Middle frontal gyrus (tissue), 1 donor: ENCODE data around the gene EHHADH.

Experiments used
- DNase-seq: peaks from one replicate; pipeline ENCODE4 v3.0.0-alpha.2; 2015; ENCODE audit warnings: low spot score; ENCODE audit errors: extremely low spot score

EHHADH gene

DNA sequence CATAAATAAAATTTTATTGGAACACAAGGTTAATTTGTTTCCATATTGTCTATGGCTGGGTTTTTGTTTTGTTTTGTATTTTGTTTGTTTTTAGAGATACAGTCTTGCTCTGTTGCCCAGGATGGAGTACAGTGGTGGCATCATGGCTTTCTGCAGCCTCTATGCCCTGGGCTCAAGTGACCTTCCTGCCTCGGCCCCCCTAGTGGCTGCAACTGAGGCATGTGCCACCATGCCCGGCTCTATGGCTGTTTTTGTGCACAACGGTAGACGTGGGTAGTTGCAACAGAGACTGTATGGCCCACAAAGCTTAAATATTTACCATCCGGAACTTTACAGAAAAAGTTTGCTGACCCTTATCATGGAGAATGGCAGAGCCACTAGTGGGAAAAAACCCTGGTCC lies 54.2 kb downstream of the EHHADH start:
- no peak for DNase-seq

DNA sequence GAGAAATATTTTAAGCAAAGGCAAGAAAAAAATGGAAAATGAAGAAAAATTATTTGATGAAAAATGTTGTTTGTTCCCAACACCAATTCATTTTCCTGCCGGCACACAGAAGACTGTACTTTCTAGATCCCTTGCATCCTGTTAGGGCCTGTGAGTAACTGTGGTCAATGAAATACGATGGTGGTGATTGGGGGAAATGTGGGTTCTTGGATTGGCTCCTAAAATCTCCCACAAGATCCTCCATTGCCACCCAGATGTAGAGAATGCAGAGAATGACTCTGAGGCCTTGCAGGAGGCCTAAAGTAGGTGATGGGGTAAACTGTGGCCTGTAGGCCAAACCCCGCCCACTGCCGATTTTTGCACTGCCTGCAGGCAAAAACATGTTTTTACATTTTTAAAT lies 54.6 kb downstream of the EHHADH start:
- no peak for DNase-seq

DNA sequence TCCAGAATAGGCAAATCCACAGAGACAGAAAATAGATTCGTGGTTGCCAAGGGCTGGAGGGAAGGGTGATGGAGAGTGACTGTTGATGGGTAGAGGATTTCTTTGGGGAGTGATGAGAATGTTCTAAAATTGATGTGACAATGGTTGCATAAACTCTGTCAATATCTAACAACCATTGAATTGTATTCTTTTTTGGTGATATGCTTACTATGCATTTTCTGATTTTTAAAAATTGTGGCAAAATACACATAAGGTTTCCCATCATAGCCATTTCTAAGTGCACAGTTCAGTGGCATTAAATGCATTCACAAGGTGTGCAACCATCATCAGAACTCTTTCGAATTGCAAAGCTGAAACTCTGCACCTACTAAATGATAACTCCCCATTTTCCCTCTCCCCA lies 56.8 kb downstream of the EHHADH start:
- DNase-seq, result no peak

DNA sequence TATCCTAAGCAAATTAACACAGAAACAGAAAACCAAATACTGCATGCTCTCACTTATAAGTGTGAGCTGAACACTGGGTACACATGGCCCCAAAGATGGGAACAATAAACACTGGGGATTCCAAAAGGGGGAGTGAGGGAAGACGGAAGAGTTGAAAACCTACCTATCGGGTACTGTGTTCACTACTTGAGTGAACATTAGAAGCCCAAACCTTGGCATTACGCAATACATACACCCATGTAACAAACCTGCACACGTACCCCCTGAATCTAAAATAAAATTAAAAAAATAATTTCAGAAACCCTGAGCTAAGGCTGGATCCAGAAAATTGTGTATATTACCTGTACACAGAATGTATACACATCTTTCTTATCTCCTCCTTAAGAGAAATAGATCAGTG lies 58.2 kb downstream of the EHHADH start:
- no peak for DNase-seq

DNA sequence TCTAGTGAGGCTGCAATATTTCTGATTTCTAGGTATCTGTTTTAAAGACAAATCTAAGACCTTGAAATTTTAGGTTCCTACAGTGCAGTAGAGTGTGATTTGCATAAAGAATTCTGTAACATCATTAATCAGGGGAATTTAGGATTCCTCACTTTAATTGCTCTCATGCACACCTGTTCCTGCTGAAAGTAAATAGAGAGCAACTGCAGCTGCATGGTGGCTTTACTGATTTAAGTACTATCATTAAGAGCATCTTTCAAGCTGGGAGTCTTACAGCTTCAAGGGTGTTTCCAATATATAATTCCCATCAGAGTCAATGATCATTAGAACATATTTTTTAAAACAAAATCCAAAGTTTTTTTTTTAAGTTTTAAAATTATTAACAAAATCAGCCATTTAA lies 65.0 kb downstream of the EHHADH start:
- no peak for DNase-seq

DNA sequence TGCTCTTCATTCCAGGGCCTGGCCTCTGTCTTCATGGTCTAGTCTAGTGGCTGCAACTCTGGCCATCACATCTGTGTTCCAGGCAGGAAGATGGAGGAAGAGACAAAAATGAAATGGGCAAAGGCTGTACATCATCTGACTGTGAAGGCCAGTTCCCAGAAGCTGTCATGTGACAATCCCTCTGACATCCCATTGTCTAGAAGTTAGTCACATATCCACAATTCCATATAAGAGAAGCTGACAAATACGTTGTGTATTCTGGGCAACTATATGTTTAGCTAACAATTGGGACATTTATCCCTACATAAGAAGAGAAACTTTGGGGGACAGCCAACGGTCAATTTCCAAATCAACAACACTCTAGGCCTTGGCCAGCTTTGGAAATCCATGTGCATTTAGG lies 66.5 kb downstream of the EHHADH start:
- DNase-seq, result no peak

DNA sequence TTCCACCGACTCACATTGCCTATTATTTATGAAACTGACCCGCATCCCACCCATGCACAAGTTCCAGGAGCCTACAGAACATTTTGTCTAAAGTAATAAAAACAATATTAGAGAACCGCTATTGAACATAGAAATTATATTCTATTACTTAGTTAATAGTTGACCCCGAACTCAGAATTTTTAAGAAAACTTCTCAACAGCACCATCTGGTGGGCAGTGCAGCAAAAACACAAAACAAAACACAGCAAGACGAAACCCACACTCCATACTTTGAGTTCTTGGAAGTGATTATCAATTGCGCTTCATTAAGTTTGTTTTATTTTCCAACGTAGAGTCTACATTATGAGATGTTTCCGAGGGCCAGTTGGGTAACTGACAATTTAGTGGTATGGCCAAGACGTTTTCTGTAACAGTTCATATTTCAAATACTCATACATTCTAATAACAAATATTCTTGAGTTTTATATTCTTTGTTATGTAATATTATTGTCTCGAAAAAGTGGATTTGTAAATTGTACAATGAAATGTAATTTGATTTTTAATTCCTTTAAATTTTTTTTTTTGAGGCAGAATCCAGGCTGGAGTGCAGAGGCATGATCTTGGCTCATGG lies 77.0 kb downstream of the EHHADH start:
- DNase-seq, result no peak

DNA sequence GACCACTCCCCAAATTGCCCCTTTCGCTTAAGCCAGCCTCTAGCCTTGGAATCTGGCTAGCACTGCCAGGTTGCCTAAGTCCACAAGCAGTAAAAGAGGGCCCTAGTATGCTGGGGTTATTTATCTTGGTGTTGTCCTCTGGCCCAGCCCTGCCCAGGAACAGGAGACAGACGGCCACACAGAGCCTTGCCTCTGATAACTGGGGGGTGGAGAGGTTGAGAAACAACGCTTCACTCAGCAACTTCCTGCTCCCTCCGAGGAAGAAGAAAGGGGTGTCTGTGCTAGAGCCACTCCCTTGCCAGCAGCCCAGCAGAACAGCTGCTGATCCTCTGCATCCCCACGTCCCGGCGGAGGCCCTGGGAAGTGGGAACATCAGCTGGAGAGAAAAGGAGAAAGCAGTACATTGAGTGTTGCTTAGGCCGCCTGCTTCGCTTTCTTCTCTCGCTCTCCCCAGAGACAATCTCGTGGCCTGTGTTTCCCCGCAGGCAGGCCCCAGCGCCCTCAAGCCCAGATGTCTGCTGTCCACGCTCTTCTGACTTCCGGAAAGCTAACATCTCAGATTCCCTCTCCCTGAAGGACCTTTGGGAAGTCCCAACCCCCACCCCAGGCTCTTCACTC lies 78.4 kb downstream of the EHHADH start:
- DNase-seq, result no peak

DNA sequence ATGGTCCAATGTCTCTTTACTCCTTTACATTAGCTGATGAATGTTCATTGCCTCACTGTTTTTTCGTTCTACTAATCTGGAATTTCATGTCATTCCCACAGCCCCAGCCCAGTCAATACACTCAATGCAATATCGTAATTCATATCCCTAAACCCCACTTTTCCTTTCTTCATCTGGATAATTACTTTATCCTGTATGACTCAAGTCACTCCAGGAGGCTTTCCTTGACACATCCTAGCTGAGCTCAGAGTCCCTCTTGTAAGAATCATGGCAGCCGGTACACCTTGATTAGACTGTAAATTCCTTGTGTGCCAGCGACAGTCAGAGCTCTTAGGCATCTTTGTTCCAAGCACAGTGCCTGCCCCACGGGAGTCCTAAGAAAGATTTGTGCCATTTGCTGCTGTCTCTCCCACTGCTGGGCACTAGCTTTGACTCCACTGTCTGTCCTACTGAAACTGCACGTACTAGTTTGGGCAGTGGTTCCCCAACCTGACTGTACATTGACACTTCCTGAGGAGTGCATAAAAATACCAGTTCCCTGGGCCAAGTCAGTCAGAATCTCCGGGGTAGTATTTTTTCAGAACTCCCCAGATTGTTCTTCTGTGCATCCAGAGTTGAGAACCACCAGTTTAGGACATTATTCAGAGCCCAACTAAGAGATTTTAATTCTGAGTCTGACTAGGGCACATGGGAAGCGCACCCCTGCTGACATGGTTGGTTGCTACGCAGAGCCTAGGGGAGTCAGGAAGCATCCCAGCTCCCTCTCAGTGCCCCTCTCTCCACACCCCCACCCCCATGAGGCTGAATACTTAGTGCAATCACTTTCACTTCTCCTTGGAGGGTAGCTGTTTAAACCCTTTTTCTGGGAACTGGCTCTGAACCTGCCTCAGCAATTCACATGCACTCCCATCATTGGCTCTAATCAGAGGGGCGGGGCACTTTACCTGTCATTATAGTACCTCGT lies 81.5 kb downstream of the EHHADH start:
- DNase-seq, result no peak

DNA sequence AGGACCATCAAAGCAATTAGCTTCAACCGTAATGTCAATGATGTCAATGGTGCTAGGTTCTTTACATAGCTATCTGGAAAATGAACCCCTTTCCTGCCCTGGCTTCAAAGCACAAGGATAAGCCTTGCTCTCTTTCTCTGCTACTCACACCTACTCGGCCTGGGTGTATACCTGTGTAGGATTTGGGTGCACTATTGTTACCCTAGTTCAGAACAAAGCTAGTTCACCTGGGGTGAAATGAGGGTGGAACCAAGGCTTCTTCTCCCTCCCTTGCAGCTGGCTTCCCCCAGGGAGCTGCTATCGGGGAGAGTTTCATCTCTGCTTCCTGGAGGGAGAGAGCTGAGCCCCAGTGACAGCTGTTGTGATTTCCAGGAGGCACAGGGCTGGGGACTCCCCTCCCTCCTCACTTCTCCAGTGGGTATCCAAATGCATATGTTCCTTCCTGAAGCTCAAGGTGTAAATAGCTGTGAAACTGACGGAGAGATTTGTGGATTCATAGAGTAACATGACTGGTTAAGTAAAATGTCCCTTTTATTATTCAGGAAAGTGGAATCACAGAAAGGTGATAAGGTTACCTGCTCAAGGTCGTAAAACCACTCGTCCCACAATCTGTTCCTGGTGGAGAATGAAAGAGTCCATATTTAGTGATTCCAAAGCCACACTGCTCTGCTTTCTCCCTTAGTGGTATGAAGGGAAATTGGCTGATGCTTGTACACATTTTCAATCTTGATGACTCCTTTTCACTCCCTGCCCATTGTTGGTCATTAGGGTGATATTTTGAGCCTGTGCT lies 89.2 kb downstream of the EHHADH start:
- DNase-seq, result no peak

DNA sequence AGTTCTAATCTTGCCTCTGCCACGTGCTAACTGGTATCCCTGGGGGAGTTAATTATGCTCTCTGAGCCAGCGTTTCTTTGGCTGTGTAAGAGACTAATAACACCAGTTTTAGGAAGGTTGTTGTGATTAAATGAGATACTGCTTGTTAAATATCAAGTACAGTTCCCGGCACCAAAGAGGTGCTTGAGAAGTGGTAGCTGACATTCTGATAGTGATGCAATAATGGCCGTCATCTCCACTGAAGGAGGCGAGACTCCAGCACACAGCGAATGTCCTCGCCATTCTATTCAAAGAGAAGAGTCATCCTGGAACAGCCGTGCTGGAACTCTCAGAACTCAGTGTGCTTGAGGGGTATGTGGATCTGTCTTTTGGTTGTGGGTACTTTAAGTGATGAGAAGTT lies 91.2 kb downstream of the EHHADH start:
- no peak for DNase-seq

DNA sequence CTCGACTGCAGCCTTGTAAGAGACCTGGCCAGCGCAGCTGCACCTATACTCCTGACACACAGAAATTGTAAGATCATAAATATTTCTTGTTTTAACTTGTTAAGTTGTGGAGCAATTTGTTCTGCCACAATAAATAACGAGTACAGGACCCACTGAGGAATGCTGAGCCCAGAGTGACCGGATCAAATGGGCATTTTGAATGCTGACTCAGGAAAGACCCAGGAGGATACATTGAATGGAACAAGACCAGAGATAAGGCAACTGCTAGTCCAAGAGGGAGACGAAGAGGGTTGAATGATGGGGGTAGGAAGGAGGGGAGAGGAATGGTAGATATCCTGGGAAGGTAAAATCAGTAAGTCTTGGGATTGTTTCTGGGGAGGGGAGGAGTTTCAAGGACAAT lies 92.1 kb downstream of the EHHADH start:
- DNase-seq, result no peak

DNA sequence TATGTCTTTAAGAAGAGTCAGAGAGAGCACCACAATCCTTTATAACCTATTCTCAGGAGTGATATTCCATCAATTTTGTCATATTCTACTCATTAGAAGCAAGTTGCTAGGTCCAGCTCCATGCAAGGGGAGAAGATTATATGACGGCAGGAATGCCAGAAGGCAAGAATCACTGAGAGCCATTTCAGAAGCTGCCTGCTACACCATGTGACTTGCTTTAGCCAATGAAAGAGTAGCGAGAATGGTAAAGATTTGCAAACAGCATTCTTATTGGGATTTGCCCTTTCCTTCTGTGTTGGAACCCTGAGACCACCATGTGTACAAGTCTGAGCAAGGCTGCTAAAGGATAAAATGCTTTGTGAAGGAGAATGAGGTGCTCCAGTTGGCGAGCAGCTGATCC lies 96.5 kb downstream of the EHHADH start:
- DNase-seq, result no peak

DNA sequence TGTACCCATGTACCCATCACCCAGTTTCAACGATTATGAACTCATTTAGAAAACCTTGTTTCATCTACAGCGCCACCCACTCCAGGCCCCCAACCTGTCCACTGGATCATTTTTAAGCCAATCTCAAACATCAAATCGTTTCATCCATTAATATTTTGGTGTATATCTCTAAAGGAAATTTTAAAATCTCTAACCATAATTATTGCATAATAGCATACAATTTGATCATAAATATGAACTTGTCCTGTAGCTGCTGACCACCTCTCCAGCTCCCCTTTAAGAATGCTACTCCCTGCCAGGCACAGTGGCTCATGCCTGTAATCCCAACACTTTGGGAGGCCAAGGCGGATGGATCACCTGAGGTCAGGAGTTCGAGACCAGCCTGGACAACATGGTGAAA lies 98.2 kb downstream of the EHHADH start:
- no peak for DNase-seq

DNA sequence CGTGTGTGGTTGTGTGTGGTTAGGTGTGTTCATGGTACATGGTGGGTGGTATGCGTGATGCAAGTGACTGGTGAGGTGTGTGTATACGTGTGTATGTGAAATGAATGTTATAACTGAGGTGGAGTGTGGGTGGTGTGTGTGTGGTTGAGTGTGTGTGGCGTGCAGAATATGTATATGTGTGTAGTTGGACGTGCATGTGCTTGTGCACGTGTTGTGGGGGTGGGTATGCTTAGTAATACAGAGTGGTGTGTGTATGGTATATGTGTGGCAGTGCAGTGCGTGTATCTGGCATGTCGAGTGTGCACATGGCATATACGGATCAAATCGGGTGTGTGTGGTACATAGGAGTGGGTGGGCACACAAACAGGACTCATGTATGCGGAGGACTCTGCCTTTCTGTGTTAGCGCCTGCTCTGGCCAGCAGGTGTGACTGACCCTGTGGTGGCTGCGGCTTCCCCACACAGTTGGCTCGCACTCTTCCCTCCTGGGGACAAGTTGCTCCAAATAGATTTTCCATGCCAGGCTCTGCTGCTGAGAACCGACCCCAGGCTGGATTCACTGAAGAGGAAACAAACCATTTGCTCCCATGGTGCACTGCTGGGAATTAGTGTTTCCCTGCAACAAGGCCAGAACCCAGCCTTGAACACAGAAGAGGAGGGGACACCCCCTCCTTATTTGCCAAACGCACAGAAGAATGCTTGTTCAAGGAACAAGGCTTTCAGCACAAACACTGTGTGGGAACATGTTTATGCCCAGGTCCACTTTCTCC lies 99.8 kb downstream of the EHHADH start:
- no peak for DNase-seq

DNA sequence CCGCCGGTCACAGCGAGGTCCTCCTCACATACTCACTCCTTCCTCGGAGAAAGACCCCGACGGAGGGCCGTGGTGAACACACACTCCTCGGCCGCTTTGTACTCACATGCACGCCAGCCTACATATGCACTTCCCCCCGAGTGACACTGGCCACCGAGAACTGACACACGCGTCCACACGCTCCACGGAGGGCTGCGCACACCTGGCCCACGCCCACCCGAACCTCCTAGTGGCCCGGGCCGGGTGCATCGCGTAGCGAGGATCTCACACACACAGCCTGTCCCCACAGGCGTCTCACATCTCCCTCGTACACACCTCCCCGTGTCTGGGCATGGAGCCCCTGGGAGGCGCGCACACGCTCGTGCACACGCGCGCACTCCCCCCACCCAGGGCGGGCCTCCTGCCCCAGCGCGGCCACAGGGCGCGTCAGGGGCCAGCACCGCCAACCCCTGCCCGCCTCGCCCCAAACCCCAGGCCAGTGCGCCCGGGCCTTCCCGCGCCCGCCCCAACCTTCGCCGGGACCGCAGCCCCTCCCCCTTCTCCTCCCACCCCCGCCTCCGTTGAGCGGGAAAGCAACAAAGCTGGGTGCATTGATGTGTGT lies 100.6 kb downstream of the EHHADH start:
- DNase-seq, result no peak

DNA sequence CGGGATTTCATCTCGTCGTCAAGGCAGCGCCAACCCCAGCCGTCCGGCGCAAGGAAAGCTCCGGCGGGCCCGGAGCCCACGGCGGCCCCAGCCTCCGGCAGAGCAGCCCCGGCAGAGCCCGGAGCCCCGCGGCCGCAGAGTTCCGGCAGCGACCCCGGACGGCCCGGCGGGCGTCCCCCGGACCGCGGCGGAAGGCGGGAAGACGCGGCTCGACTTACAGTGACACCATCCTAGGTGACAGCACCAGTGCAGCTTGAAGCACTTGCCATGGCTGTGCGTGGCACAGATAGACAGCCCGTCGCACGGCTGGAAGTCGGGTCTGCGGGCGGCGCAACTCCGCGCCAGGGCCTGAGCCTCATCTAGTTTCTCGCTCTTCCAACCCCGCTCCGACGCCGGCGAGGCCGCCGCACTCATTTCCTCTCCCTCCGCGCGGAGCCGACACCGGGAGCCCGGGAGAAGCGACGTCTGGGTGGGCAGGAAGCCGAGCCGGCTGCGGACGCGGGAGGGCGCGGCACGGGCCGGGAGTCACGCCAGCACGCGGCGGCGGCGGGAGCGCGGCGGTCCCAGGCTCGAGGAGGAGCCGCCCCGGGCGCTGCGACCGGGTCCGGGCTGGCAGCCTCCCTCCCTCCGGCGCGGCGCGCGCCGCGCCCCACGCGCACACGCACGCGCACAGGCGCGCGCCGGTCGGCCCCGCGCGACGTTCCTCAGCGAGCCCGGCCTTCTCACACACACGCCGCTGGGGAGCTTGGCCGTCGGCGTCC lies 101.3 kb downstream of the EHHADH start, which contains the start of gene C3orf70:
C3orf70 (minus strand) TSS at position 651 of the 761 bp plus-strand sequence; CDS start at position 414, 237 bp downstream.
- DNase-seq, result no peak

DNA sequence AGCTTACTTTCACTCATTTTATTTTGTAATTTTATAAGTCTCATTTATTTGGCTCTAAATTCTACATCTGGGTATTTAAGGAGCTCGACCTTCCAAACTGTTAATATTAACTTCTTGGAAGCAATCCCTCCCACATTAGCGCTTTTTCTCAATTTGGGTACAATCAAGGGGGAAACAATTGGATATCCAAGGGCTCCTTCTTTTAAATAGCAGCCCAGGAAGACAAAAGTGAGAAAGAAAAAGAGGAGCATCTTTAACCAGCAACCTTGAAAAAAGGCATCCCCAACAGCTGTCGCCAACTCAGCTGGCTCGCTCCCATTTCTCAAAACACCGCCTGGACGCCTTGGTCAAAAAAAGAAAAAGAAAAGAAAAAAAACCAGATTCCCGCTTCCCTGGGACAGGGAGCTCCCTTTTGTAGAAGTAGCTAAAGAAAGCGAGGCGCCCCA lies 101.9 kb downstream of the EHHADH start:
- no peak for DNase-seq
